Naive B cell (primary cell): Measurements from ENCODE around the gene USP36. TPM values are rescaled to one million over a fixed set of nuclear protein-coding genes. Genes with fewer than 3 reads are reported as not detected.

Source experiments
- ATAC-seq, 2 donors: fragments of 150-1000 bp; cut with Tn5 transposase; 2 replicates each; pipeline ENCODE4 v1.10.0; 2021; ENCODE audit warnings: low read depth in 2 of 2, mild to moderate bottlenecking in 2 of 2, moderate library complexity in 2 of 2
- DNase-seq: peaks from one replicate; pipeline ENCODE4 v3.0.0; 2022
- H3K27ac Mint-ChIP-seq, 6 donors: one replicate each; pipeline ENCODE4 v1.8.0; 2020 to 2022; ENCODE audit warnings: mild to moderate bottlenecking in 6 of 6, mixed read lengths in 6 of 6, moderate library complexity in 5 of 6, inconsistent platforms in 2 of 6
- H3K27me3 Mint-ChIP-seq, 3 donors: one replicate each; pipeline ENCODE4 v1.8.0; 2021 to 2022; ENCODE audit warnings: mixed read lengths in 3 of 3, mild to moderate bottlenecking in 1 of 3
- H3K36me3 Mint-ChIP-seq, 2 donors: one replicate each; pipeline ENCODE4 v1.8.0; 2020 to 2022; ENCODE audit warnings: mixed read lengths in 2 of 2, inconsistent platforms in 1 of 2, mild to moderate bottlenecking in 1 of 2
- H3K4me1 Mint-ChIP-seq, 3 donors: one replicate each; pipeline ENCODE4 v1.8.0; 2020 to 2022; ENCODE audit warnings: mixed read lengths in 3 of 3, inconsistent platforms in 1 of 3, mild to moderate bottlenecking in 1 of 3, moderate library complexity in 1 of 3
- H3K4me3 Mint-ChIP-seq, 8 donors: one replicate each; pipeline ENCODE4 v1.8.0; 2020 to 2022; ENCODE audit warnings: mild to moderate bottlenecking in 8 of 8, mixed read lengths in 8 of 8, moderate library complexity in 8 of 8, inconsistent platforms in 2 of 8
- H3K9me3 Mint-ChIP-seq, 7 donors: one replicate each; pipeline ENCODE4 v1.8.0; 2020 to 2022; ENCODE audit warnings: mixed read lengths in 7 of 7, mild to moderate bottlenecking in 5 of 7, inconsistent platforms in 2 of 7, moderate library complexity in 1 of 7
- polyA plus RNA-seq, 6 donors: library from polyadenylated mRNA; unstranded; fragments of 300-500 nt; fragmentation: Illumina TruSeq; gene quantifications; one replicate each; pipeline ENCODE4 v1.2.3, GENCODE V29; 2021; ENCODE audit warnings: low read depth in 6 of 6

The USP36 gene
- polyA plus RNA-seq, 6 donors from 2014 or later = 14.9 to 37.9 (median 24.5) TPM

GRCh38 chr17:78840530-78840779, 159 bp downstream of the USP36 start:
- Mint-ChIP-seq H3K4me1 (peaks cover 38 to 50% (median 45%) of the 10 kb centered on the region in 3 donors), H3K4me3 (peak overlapping the region; percentile 92 to 96 (median 94)), H3K27ac (peak overlapping the region; percentile 99 to 100 (median 99)), H3K36me3 (peaks cover 18 to 24% of the 10 kb centered on the region in 2 donors), H3K9me3 (no peaks in the 10 kb centered on the region), H3K27me3 (no peaks in the 10 kb centered on the region)
- ATAC-seq = no peak
- DNase-seq = no peak

- DNase-seq (peak; percentile 61), ATAC-seq (peak; percentile 13 to 14)
- Mint-ChIP-seq H3K9me3 (no peaks in the 10 kb centered on the region), H3K4me3 (peak overlapping the region; percentile 90 to 97 (median 94)), H3K36me3 (peaks cover 18 to 29% of the 10 kb centered on the region in 2 donors), H3K27me3 (no peaks in the 10 kb centered on the region), H3K27ac (peak overlapping the region; percentile 99 to 100 (median 99)), H3K4me1 (peaks cover 38 to 50% (median 45%) of the 10 kb centered on the region in 3 donors)
Measured at GRCh38 chr17:78839762-78840529, 668 bp downstream of the USP36 start.

- ATAC-seq = no peak
- Mint-ChIP-seq H3K4me3 (peak overlapping the region; percentile 90 to 97 (median 94)), H3K27ac (peak overlapping the region; percentile 92 to 100 (median 99)), H3K27me3 (no peaks in the 10 kb centered on the region), H3K36me3 (peaks cover 18 to 30% of the 10 kb centered on the region in 2 donors), H3K9me3 (no peaks in the 10 kb centered on the region), H3K4me1 (peaks cover 38 to 50% (median 39%) of the 10 kb centered on the region in 3 donors)
- DNase-seq = no peak
Measured at GRCh38 chr17:78839235-78839761, 1.3 kb downstream of the USP36 start.

GRCh38 chr17:78838574-78839005, 2.0 kb downstream of the USP36 start:
- Mint-ChIP-seq H3K4me3 (peak overlapping the region; percentile 82 to 97 (median 94)), H3K4me1 (peaks cover 37 to 50% (median 38%) of the 10 kb centered on the region in 3 donors), H3K36me3 (peaks cover 18 to 30% of the 10 kb centered on the region in 2 donors), H3K27me3 (no peaks in the 10 kb centered on the region), H3K27ac (peak overlapping the region; percentile 30 to 100 (median 99)), H3K9me3 (no peaks in the 10 kb centered on the region)
- DNase-seq (no peak), ATAC-seq (no peak)

- Mint-ChIP-seq H3K9me3 (no peaks in the 10 kb centered on the region), H3K27ac (peak overlapping the region in 2 of 6 donors; percentile 11 to 63), H3K4me1 (peaks cover 29 to 47% (median 36%) of the 10 kb centered on the region in 3 donors), H3K36me3 (peaks cover 18 to 30% of the 10 kb centered on the region in 2 donors), H3K27me3 (no peaks in the 10 kb centered on the region), H3K4me3 (peak overlapping the region in 3 of 8 donors; percentile 3 to 94 (median 13))
- DNase-seq = no peak
- ATAC-seq = no peak
Measured at GRCh38 chr17:78836420-78837021, 4.1 kb downstream of the USP36 start.

GRCh38 chr17:78834571-78834970, 6.0 kb downstream of the USP36 start:
- Mint-ChIP-seq H3K36me3 (peaks cover 28 to 43% of the 10 kb centered on the region in 2 donors), H3K27ac (no peak overlapping the region), H3K27me3 (no peaks in the 10 kb centered on the region), H3K9me3 (no peaks in the 10 kb centered on the region), H3K4me3 (peak overlapping the region in 1 of 8 donors; percentile 18), H3K4me1 (peaks cover 25 to 31% (median 29%) of the 10 kb centered on the region in 3 donors)
- ATAC-seq (no peak), DNase-seq (no peak)

- no peaks in the 10 kb centered on the region for H3K27me3 Mint-ChIP-seq
- peak overlapping the region in 1 of 8 donors; percentile 27 for H3K4me3 Mint-ChIP-seq
- peaks cover 27 to 51% of the 10 kb centered on the region in 2 donors for H3K36me3 Mint-ChIP-seq
- H3K27ac Mint-ChIP-seq = peak overlapping the region in 3 of 6 donors; percentile 54 to 76 (median 61)
- ATAC-seq = no peak
- DNase-seq = no peak
- H3K4me1 Mint-ChIP-seq = peaks cover 4 to 18% (median 14%) of the 10 kb centered on the region in 3 donors
- no peaks in the 10 kb centered on the region for H3K9me3 Mint-ChIP-seq
Measured at GRCh38 chr17:78832541-78832810, 8.1 kb downstream of the USP36 start.

GRCh38 chr17:78831688-78832540, 8.7 kb downstream of the USP36 start:
- no peaks in the 10 kb centered on the region for H3K27me3 Mint-ChIP-seq
- peak overlapping the region in 3 of 6 donors; percentile 54 to 76 (median 61) for H3K27ac Mint-ChIP-seq
- peaks cover 22 to 48% of the 10 kb centered on the region in 2 donors for H3K36me3 Mint-ChIP-seq
- H3K9me3 Mint-ChIP-seq = no peaks in the 10 kb centered on the region
- peak overlapping the region in 2 of 8 donors; percentile 13 to 47 for H3K4me3 Mint-ChIP-seq
- ATAC-seq (no peak), DNase-seq (no peak)
- H3K4me1 Mint-ChIP-seq = peaks cover 3 to 16% (median 15%) of the 10 kb centered on the region in 3 donors

GRCh38 chr17:78829477-78829876, 11.1 kb downstream of the USP36 start:
- Mint-ChIP-seq H3K27me3 (no peaks in the 10 kb centered on the region), H3K36me3 (peaks cover 21 to 42% of the 10 kb centered on the region in 2 donors), H3K4me1 (peaks cover 6 to 21% (median 15%) of the 10 kb centered on the region in 3 donors), H3K4me3 (no peak overlapping the region), H3K9me3 (peaks cover 0 to 1% (median 0%) of the 10 kb centered on the region in 7 donors), H3K27ac (no peak overlapping the region)
- ATAC-seq (no peak), DNase-seq (no peak)

- Mint-ChIP-seq H3K4me3 (peak overlapping the region in 1 of 8 donors; percentile 74), H3K27me3 (no peaks in the 10 kb centered on the region), H3K9me3 (peaks cover 0 to 1% (median 0%) of the 10 kb centered on the region in 7 donors), H3K36me3 (peaks cover 21 to 51% of the 10 kb centered on the region in 2 donors), H3K4me1 (peaks cover 6 to 21% (median 20%) of the 10 kb centered on the region in 3 donors), H3K27ac (peak overlapping the region in 5 of 6 donors; percentile 39 to 88 (median 49))
- ATAC-seq (no peak), DNase-seq (no peak)
Measured at GRCh38 chr17:78828470-78829185, 12.0 kb downstream of the USP36 start.

- Mint-ChIP-seq H3K9me3 (peaks cover 0 to 1% (median 0%) of the 10 kb centered on the region in 7 donors), H3K27ac (peak overlapping the region in 4 of 6 donors; percentile 49 to 88 (median 80)), H3K4me1 (peaks cover 6 to 32% (median 27%) of the 10 kb centered on the region in 3 donors), H3K36me3 (peaks cover 21 to 62% of the 10 kb centered on the region in 2 donors), H3K4me3 (peak overlapping the region in 2 of 8 donors; percentile 2 to 80), H3K27me3 (no peaks in the 10 kb centered on the region)
- DNase-seq = peak; percentile 43
- peak; percentile 65 for ATAC-seq
Measured at GRCh38 chr17:78826836-78827509, 13.6 kb downstream of the USP36 start.

- Mint-ChIP-seq H3K27me3 (no peaks in the 10 kb centered on the region), H3K4me3 (peak overlapping the region in 2 of 8 donors; percentile 31 to 80), H3K36me3 (peaks cover 21 to 62% of the 10 kb centered on the region in 2 donors), H3K9me3 (peaks cover 0 to 1% (median 0%) of the 10 kb centered on the region in 7 donors), H3K27ac (peak overlapping the region in 4 of 6 donors; percentile 28 to 79 (median 53)), H3K4me1 (peaks cover 6 to 32% (median 27%) of the 10 kb centered on the region in 3 donors)
- ATAC-seq (no peak), DNase-seq (no peak)
Measured at GRCh38 chr17:78826421-78826820, 14.2 kb downstream of the USP36 start.
